ENCODE data around the gene LEPROT.

- TF ChIP-seq, protein P1, sequence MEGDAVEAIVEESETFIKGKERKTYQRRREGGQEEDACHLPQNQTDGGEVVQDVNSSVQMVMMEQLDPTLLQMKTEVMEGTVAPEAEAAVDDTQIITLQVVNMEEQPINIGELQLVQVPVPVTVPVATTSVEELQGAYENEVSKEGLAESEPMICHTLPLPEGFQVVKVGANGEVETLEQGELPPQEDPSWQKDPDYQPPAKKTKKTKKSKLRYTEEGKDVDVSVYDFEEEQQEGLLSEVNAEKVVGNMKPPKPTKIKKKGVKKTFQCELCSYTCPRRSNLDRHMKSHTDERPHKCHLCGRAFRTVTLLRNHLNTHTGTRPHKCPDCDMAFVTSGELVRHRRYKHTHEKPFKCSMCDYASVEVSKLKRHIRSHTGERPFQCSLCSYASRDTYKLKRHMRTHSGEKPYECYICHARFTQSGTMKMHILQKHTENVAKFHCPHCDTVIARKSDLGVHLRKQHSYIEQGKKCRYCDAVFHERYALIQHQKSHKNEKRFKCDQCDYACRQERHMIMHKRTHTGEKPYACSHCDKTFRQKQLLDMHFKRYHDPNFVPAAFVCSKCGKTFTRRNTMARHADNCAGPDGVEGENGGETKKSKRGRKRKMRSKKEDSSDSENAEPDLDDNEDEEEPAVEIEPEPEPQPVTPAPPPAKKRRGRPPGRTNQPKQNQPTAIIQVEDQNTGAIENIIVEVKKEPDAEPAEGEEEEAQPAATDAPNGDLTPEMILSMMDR (IDR thresholded peaks at IDR 0.05; ENCODE audit: control extremely low read depth in 1 of 3, insufficient read depth in 1 of 3, low read depth in 1 of 3, low read length in 3 of 3) = no peak
- TF ChIP-seq POLR2A (IDR thresholded peaks at IDR 0.05; ENCODE audit: control extremely low read depth in 1 of 2, low read depth in 2 of 2, low read length in 2 of 2) = no peak
- TF ChIP-seq, protein P2, sequence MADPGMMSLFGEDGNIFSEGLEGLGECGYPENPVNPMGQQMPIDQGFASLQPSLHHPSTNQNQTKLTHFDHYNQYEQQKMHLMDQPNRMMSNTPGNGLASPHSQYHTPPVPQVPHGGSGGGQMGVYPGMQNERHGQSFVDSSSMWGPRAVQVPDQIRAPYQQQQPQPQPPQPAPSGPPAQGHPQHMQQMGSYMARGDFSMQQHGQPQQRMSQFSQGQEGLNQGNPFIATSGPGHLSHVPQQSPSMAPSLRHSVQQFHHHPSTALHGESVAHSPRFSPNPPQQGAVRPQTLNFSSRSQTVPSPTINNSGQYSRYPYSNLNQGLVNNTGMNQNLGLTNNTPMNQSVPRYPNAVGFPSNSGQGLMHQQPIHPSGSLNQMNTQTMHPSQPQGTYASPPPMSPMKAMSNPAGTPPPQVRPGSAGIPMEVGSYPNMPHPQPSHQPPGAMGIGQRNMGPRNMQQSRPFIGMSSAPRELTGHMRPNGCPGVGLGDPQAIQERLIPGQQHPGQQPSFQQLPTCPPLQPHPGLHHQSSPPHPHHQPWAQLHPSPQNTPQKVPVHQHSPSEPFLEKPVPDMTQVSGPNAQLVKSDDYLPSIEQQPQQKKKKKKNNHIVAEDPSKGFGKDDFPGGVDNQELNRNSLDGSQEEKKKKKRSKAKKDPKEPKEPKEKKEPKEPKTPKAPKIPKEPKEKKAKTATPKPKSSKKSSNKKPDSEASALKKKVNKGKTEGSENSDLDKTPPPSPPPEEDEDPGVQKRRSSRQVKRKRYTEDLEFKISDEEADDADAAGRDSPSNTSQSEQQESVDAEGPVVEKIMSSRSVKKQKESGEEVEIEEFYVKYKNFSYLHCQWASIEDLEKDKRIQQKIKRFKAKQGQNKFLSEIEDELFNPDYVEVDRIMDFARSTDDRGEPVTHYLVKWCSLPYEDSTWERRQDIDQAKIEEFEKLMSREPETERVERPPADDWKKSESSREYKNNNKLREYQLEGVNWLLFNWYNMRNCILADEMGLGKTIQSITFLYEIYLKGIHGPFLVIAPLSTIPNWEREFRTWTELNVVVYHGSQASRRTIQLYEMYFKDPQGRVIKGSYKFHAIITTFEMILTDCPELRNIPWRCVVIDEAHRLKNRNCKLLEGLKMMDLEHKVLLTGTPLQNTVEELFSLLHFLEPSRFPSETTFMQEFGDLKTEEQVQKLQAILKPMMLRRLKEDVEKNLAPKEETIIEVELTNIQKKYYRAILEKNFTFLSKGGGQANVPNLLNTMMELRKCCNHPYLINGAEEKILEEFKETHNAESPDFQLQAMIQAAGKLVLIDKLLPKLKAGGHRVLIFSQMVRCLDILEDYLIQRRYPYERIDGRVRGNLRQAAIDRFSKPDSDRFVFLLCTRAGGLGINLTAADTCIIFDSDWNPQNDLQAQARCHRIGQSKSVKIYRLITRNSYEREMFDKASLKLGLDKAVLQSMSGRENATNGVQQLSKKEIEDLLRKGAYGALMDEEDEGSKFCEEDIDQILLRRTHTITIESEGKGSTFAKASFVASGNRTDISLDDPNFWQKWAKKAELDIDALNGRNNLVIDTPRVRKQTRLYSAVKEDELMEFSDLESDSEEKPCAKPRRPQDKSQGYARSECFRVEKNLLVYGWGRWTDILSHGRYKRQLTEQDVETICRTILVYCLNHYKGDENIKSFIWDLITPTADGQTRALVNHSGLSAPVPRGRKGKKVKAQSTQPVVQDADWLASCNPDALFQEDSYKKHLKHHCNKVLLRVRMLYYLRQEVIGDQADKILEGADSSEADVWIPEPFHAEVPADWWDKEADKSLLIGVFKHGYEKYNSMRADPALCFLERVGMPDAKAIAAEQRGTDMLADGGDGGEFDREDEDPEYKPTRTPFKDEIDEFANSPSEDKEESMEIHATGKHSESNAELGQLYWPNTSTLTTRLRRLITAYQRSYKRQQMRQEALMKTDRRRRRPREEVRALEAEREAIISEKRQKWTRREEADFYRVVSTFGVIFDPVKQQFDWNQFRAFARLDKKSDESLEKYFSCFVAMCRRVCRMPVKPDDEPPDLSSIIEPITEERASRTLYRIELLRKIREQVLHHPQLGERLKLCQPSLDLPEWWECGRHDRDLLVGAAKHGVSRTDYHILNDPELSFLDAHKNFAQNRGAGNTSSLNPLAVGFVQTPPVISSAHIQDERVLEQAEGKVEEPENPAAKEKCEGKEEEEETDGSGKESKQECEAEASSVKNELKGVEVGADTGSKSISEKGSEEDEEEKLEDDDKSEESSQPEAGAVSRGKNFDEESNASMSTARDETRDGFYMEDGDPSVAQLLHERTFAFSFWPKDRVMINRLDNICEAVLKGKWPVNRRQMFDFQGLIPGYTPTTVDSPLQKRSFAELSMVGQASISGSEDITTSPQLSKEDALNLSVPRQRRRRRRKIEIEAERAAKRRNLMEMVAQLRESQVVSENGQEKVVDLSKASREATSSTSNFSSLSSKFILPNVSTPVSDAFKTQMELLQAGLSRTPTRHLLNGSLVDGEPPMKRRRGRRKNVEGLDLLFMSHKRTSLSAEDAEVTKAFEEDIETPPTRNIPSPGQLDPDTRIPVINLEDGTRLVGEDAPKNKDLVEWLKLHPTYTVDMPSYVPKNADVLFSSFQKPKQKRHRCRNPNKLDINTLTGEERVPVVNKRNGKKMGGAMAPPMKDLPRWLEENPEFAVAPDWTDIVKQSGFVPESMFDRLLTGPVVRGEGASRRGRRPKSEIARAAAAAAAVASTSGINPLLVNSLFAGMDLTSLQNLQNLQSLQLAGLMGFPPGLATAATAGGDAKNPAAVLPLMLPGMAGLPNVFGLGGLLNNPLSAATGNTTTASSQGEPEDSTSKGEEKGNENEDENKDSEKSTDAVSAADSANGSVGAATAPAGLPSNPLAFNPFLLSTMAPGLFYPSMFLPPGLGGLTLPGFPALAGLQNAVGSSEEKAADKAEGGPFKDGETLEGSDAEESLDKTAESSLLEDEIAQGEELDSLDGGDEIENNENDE (IDR thresholded peaks at IDR 0.05; ENCODE audit: insufficient replicate concordance, low read length) = no peak
Observed at GRCh38 chr1:65440915-65441314, 20.4 kb downstream of the LEPROT start.

All from H1 (cell line).